NCI-H1417 treated with DMSO at 0.1 percent for 48 hours (cell line): ENCODE measurements around the gene CCDC28B.

ENCODE experiments used
- DNase-seq: peaks from one replicate; lab custom pipeline; 2025; lab: John Stamatoyannopoulos, UW

CCDC28B gene

GRCh38 chr1:32195531-32195930 lies 4.9 kb upstream of the CCDC28B start:
- no peak for DNase-seq

- DNase-seq, result no peak
These were observed 4.2 kb upstream of the CCDC28B start for GRCh38 chr1:32195972-32196823.

GRCh38 chr1:32197074-32197473 lies 3.3 kb upstream of the CCDC28B start:
- no peak for DNase-seq

- DNase-seq, result no peak
These were observed 2.6 kb upstream of the CCDC28B start for GRCh38 chr1:32197837-32198236.

GRCh38 chr1:32198237-32199042 lies 2.0 kb upstream of the CCDC28B start:
- DNase-seq, result no peak

GRCh38 chr1:32199043-32199716 lies 1.2 kb upstream of the CCDC28B start:
- DNase-seq, result no peak

- no peak for DNase-seq
These were observed 700 bp upstream of the CCDC28B start for GRCh38 chr1:32199717-32200072.

- no peak for DNase-seq
These were observed 838 bp downstream of the CCDC28B start for GRCh38 chr1:32201011-32201855.

- DNase-seq, result no peak
These were observed 4.6 kb downstream of the CCDC28B start for GRCh38 chr1:32204943-32205361.

- DNase-seq, result peak; percentile 28
These were observed 5.3 kb downstream of the CCDC28B start, which contains the start of gene IQCC for GRCh38 chr1:32205401-32206370. TSS of gene IQCC (plus strand) at chr1:32205671. CDS start at chr1:32205682, 11 bp downstream.

GRCh38 chr1:32208469-32208868 lies 8.1 kb downstream of the CCDC28B start:
- no peak for DNase-seq

GRCh38 chr1:32208891-32209328 lies 8.5 kb downstream of the CCDC28B start, which contains the start of gene DCDC2B:
TSS of gene DCDC2B (plus strand) at chr1:32209089. CDS start at chr1:32209094, 5 bp downstream.
- peak; percentile 55 for DNase-seq

GRCh38 chr1:32215629-32216480 lies 15.5 kb downstream of the CCDC28B start:
- DNase-seq, result no peak

- no peak for DNase-seq
These were observed 16.2 kb downstream of the CCDC28B start for GRCh38 chr1:32216566-32216965.

- DNase-seq, result no peak
These were observed 18.6 kb downstream of the CCDC28B start for GRCh38 chr1:32219022-32219421.

- no peak for DNase-seq
These were observed 20.6 kb downstream of the CCDC28B start for GRCh38 chr1:32220746-32221580.

GRCh38 chr1:32221581-32221979 lies 21.2 kb downstream of the CCDC28B start:
- DNase-seq, result no peak
